Esophagus squamous epithelium (tissue), 4 donors: Measurements from ENCODE around the gene DSTYK.

Source experiments
- CTCF ChIP-seq, 6 experiments: fragments of 450-650 bp in 4 of 6; fragments of 200-600 bp in 2 of 6; sonication (generic) in 2 of 6; IDR thresholded peaks; one replicate each; pipeline ENCODE4 v1.5.1; 2016 to 2019; ENCODE audit warnings: antibody characterized with exemption in 6 of 6, mild to moderate bottlenecking in 4 of 6, moderate library complexity in 4 of 6
- POLR2A ChIP-seq, 4 donors: fragments of 450-650 bp; IDR thresholded peaks; one replicate each; pipeline ENCODE4 v1.6.1; 2017; ENCODE audit warnings: antibody characterized with exemption in 4 of 4, mild to moderate bottlenecking in 4 of 4, moderate library complexity in 3 of 4

DNA sequence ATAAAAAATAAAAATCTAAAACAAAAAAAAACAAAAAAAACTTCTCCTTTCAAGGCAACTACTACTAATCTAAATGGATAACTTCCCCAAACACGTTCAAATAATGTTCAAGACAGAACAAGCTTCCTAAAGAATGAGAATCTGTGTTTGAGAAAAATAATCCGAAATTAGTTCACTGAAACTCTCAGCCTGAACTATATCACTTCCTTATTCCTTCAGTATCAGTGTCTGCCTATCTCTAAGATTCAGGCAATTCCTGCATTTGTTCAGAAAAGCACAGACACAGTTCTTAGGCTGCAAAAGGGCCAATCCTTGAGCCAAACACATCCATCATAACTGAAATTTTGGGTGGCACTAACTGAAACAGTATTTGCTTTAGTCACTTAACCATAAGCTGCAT lies 22.4 kb downstream of the DSTYK start:
- TF ChIP-seq CTCF (IDR thresholded peaks at IDR 0.05) (no peak), POLR2A (IDR thresholded peaks at IDR 0.05) (no peak)
